Left renal pelvis (tissue), 4 donors: ENCODE results near the gene MMP23B. TPM values are rescaled to one million over a fixed set of nuclear protein-coding genes. Genes with fewer than 3 reads are reported as not detected.
"Not testable (repeated sequence)": the region's sequence is repeated elsewhere in the genome, so short reads cannot be mapped to it uniquely, and the experiment has no call there.

ENCODE experiments used
- DNase-seq, 4 donors: peaks; one replicate each; pipeline ENCODE4 v3.0.0-alpha.2; 2013; ENCODE audit warnings: low read depth in 4 of 4, low spot score in 3 of 4
- polyA plus RNA-seq, 4 donors: library from polyadenylated mRNA; unstranded; fragments of 120-200 nt; gene quantifications; one replicate each; pipeline ENCODE4 v1.2.1, GENCODE V29; 2013; ENCODE audit not compliant: insufficient read length in 4 of 4

Gene MMP23B
- polyA plus RNA-seq, 4 donors = 16.5 to 52.1 (median 24.5) TPM

DNA sequence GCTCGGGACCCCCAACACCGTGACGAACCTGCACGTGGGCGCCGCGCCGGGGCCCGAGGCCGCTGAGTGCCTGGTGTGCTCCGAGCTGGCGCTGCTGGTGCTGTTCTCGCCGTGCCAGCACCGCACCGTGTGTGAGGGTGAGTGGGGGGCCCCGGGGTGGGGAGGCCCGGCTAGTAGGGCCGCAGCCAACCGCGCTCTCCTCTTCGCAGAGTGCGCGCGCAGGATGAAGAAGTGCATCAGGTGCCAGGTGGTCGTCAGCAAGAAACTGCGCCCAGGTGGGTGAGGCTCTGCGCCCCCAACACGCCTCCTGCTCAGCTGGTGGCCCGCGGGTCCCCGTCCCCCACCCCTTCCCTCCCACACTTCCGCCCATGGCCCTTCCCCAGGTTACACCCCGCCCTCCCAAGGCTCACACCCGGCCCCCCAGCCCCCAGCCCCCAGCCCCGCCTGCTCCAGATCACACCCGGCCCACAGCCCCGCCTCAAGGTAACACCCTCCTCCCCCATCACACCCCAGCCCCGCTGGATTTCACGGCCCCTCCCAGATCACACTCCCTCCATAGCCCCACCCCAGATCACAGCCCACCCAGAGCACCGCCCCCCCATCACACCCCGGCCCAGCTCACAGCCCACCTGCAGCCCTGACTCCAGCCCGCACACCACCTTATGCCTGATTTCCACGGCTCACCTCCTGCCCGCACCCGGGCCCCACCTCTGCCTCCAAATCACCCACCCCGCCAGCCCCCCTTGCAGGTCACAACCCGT lies 2.4 kb upstream of the MMP23B start:
- DNase-seq = no peak

DNA sequence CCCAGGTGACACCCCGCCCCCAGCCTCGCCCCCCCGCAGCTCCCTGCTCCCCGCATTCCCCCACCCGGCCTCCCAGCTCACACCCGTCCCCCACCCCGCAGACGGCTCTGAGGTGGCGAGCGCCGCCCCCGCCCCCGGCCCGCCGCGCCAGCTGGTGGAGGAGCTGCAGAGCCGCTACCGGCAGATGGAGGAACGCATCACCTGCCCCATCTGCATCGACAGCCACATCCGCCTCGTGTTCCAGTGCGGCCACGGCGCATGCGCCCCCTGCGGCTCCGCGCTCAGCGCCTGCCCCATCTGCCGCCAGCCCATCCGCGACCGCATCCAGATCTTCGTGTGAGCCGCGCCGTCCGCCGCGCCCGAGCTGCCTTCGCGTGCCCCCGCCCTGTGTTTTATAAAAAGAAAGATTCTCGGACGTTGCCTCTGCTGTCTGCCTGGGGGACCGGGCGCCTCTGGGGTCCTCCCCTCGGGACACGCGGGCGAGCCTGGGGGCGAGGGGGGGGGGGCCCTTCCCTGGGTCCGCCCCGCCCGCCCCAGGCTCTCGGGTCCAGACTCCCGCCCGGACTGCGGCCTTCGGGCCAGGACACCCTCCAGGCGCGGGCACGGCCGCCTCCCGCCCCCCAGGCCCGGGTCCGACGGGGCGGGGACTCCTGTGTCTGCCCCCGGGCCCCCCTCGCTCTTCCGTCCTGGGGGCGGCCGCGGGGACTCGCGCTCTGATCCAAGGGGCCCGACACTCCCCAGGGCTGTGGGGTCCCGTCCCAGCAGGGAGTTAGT lies 1.6 kb upstream of the MMP23B start:
- DNase-seq = peak in 3 of 4 donors; percentile 66 to 74 (median 67)

DNA sequence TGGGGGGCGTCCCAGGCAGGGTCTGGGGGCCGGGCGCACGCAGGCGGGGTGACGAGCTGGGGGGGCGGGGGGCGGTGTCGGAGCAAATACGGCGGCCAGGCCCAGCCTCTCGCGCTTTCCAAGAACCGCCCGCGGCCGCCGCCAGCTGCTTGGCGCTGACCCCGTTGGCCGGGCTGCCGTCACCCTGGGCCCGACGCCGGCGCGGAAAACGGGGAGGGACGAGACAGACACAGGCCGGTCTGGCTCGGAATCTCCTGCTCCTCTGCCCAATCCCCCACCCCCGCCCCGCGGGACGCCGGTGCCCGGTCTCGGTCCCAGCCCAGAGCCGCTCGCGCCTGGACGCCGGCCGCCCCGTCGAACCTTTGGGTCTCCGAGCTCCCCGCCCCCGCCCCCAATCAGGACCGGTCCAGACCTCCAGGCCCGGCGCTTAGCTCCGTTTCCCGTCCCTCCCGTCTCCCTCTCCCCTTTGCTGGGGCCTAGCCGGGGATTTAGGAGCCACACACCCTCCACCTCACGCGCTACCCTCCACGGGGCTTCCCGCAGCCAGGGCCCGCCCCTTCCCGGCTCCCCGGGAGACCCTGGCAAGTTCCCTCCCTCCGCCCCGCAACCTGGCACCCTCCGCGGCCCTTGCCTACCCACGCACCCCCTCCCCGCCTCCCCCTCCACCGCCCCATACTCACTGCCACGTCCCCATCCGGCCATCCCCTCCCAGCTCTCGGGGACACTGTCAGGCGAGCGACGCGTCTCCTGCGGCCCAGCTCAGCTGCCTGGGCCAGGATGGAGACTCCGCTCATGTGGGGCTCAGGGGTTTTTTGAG lies 800 bp upstream of the MMP23B start:
- peak in 1 of 4 donors; percentile 35 for DNase-seq

DNA sequence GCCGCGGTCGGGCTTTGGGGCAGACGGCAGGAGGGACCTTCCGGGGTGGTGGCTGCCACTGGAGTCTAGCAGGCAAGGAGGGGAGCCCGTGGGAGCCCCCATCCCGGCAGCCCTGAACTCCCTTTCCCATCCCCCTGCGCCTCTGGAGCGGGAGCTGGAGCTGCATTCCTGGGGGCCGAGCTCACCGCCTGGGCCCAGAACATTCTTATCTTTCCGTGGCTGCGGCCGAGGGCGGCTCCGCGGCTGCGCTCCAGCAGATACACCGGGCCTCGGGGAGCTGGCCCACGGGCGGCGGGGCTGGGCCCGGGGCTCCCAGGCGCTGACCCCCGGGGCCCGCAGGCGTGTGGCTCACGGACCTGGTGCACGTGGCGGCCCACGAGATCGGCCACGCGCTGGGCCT lies 1.4 kb downstream of the MMP23B start:
- DNase-seq = not testable (repeated sequence)

DNA sequence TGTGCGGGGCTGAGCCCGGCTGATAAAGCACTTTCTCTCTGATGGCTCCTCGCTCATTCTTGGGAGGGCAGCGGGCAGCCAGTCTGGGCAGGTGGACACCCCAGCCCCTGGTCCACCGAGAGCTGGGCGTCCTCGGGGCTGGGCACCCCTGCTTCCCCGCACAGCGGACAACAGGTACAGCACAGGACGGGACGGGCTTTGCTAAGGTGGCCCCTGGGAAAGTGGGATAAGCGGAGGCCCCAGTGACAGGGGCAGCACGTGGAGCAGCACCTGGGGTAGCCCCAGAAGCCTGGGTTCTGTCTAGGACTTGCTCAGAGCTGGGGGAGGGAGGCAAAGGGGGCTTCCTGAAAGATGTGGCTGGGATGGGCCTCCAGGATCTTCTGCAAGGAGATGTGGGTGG lies 2.6 kb downstream of the MMP23B start:
- not testable (repeated sequence) for DNase-seq

DNA sequence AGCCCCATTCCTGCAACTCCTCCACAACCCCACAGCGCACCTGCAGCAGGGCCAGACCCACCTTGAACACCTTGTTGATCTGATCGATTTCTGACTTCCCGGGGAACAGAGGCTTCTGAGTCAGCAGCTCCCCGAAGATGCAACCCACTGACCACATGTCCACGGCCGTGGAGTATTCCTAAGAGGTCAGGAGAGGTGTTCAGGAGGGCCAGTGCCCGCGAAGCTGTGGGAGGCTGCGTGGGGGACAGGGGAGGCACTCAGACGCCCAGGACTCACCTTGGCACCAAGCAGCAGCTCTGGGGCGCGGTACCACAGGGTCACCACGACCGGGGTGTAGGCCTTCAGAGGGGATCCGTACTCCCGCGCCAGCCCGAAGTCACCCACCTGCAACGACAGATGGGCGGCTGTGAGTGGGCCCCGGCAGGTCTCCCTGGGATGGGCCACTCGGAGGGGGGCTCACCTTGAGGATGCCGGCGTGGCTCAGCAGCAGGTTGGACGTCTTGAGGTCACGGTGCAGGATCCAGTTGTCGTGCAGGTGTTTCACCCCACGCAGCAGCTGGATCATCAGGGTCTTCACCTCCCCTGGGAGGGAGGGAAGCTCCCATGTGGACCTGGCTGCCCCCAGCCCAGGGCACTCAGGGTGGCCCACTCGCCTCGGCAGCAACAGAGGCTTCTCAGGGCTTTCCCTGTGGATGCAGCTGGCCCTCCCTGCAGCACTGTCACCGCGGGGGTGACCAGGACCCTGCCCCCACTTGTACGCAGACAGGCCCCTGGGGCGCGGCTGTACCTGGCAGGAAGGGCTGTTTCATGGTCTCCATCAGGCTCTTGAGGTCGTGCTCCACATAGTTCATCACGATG lies 4.9 kb downstream of the MMP23B start:
- DNase-seq = not testable (repeated sequence)

DNA sequence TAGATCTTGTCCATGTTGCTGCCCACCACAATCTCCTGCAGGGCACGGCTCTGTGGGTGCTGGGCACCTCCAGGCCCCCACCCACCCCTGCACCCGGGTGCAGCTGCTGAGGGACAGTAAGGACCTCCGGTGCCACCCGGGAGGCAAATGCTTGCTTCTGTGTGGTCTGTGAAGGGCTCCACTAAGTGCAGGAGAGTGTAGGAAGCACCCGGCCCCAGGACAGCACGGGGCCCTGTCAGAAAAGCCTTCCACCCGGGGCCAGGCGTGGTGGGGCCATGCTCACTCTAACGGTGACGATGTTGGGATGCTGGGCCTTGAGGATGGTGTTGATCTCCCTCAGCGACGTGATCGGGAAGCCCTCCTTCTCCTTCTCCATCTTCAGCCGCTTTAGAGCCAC lies 5.5 kb downstream of the MMP23B start:
- not testable (repeated sequence) for DNase-seq

DNA sequence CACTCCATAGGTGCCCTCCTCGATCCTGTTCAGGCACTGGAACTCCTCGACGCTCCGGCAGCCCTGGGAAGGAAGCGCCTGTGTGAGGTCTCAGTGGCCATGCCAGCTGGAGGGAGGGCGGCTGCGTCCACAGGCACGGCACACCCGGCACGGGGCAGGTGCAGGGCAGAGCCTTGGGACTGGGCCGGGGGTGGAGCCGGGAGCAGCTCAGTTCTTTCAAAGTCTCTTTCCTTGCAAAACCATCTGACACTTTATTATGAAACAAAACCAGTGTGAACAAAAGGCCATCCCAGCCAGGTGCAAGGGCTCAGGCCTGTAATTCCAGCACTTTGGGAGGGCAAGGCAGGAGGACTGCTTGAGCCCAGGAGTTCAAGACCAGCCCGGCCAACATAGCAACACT lies 6.6 kb downstream of the MMP23B start:
- not testable (repeated sequence) for DNase-seq

DNA sequence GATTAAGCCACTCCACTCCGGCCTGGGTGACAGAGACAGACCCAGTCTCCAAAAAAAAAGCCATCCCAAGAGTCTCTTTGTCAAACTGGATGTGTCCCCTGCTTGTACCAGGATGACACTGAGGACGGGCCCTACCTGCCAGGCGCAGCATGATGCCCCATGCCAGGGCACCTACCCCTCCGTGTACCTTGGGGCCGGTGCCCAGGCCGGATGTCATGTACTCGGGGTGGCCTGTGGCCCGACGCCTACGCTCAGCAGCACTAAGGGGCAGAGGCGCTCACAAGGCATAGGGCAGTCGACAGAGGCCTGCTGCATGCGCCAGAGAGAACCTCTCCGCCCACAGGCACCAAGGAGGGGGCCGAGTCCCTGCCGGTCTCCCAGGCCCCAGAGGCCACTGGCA lies 7.4 kb downstream of the MMP23B start:
- not testable (repeated sequence) for DNase-seq

DNA sequence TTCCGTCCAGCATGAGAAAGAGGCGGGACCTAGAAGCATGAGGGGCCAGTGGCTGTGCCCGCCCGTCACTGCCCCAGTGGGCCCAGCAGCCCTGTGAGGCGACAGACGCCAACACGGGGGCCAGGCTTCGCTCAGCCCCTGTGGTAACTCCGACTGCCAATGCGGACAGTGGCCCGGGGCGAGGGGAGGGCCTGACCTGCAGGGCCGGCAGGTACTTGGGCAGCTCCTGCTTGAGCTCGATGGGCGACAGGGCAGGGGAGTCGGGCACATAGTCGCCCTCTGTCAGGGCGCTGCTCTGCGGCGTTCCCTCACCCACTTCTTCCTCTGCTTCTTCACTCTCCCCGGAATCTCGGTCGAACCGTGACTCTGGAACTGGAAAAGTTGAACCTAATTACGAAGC lies 8.1 kb downstream of the MMP23B start:
- not testable (repeated sequence) for DNase-seq

DNA sequence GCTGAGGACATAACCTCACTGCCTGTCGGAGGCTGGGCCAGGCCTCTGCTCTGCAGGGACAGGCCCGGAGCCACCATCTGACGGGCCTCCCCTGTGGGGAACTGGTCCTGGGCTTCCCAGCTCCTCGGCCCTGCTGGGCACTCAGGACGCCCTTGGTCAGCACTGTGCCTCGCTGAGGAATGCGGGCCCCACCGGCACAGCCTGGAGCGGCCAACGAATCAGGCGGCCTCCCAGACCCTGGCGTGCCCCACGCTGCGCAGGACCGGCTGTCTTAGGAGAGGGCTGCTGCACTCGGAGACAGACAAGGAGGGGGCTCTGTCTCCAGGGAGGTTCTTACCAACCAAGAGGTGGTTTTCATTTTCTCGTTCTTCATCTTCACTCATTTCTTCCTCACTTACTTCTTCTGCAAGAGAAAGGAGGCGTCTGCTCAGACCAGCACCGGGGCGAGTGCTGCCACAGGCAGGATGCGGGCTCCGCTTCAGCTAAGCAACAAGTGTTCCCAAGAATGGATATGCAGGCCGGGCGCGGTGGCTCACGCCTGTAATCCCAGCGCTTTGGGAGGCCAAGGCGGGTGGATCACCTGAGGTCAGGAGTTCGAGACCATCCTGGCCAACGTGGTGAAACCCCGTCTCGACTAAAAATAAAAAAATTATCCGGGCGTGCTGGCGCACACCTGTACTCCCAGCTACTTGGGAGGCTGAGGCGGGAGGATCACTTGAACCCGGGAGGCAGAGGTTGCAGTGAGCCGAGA lies 8.9 kb downstream of the MMP23B start:
- not testable (repeated sequence) for DNase-seq

DNA sequence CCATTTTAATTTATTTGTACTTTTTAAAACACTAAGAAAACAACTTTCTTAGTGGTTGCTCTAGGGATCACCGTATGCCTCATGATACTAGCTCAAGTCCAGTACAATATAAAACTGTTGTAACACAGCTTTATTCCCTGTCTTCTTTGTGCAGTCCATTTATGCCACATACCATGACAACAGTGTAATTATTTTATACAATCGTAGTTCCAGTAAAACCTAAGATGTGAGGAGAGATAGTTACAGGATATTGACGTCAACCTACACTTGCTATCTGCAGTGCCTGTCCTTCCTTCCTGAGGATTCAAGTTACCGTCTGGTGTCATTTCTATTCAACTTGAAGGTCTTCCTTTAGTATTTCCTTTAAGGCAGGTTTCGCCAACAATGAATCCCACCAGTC lies 14.4 kb downstream of the MMP23B start:
- not testable (repeated sequence) for DNase-seq

DNA sequence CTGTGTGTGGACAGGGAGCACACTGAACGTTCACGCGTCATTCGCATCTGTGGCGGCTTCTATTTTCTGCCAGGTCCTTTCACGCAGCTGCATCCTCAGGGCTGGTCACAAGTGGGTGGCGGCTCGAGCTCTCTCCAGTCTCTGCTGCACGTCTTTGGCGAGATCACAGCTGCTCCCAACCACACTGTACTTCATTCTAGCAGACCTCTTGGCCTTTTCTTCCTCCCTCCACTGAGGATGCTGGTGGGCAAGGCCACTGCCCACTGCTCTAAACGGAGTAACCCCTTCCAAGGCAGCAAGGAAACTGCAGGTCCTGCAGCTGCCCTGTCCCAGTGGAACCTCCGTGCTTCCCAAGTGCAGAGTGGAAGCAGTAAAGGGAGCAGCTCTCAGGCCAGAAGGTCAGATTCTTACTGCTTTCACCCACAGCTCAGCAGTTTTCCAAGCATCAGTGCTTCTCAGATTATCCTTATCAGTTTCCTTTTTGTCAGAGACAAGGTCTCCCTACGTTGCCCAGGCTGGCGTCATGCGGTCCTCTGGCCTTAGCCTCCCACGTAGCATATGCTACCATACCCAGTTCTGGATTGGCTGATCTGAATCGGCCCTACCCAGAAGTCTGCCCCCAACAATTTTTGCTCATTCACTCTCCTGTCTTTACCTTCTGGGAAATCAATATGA lies 15.7 kb downstream of the MMP23B start:
- not testable (repeated sequence) for DNase-seq

DNA sequence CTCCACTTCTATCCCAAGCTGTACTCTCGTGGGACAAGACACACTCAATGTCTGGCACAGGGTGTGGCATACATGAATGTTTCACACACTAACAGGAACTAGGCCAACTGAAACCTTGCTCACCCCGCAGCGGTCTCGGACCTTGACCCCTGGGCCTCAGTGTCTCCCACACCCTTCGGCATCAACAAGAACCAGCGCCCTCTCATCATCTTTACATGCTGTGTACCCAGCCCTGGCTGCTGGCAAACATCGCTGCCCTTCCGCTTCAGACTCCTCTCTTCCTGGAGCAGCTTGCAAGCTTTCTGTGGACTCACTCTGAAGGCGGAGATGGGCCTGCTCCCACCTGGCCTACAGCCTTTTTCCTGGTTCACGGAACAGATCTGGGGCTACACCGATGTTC lies 16.3 kb downstream of the MMP23B start:
- not testable (repeated sequence) for DNase-seq

DNA sequence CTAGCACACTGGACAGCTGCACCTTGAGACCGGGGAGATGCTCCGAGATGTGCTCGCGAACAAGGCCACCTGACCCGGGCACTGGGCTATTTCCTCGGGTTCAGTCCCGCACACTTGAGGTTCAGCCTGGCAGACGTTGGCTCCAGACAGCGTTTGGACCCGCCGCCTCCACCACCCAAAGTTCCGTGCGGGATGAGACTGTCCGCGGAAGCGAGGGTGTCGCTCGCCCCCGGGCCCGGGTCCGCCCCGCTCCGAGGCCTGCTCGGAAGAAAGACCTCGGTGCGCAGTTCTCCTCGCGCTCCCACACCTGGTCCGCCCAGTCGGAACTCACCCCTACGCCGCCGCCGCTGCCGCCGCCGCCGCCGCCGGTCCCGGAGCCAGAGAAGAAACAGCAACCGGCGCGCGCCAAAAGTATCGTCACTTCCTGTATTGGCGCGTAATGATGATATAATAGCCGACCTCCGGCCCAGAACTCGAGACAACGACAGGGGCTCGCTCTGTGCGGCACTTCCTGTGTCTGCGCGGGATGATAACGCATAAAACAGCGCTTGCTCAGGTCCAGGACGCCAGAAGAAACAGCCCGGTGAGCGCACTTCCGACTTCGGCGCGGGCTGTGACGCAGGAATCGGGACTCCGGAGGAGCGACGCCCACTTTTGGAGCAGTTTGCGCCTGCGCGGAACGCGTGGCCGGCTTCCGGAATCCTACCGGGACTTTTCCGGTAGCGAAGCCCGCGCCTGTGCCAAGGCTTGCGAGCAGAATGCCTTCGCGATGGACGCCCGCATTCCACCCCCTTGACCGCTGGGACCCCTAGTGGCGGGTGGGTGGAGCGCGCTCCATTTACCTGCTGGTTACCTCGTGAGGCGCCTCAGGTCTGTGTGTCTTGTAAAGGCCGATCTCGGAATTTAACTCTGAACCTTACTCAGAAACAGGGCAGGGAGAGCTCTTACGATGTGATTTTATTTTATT lies 26.9 kb downstream of the MMP23B start, which contains the start of gene CDK11B:
Gene CDK11B (minus strand): TSS at position 422 of the 967 bp plus-strand sequence. CDS start 1,519 bp downstream, outside the sequence.
- peak; percentile 89 to 95 (median 90) for DNase-seq

DNA sequence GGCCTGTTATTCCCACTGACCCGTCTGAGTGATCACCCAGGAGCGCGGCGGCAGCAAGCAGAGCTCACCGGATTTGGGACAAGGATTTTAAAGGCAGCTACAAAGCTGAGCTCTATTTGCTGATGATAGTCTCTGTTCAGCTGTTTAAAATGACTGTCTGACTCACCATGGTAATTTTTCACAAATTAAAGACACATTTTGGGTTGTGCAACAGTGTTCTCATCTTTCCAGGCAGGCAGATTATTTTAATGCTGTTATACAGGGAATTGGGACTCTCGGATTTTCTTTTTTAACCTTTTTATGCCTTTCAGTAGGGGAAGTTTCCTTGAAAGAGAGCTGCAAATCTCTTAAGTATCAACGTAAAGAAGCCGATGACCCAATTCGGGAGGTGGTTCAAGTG lies 30.4 kb downstream of the MMP23B start:
- DNase-seq = not testable (repeated sequence)

DNA sequence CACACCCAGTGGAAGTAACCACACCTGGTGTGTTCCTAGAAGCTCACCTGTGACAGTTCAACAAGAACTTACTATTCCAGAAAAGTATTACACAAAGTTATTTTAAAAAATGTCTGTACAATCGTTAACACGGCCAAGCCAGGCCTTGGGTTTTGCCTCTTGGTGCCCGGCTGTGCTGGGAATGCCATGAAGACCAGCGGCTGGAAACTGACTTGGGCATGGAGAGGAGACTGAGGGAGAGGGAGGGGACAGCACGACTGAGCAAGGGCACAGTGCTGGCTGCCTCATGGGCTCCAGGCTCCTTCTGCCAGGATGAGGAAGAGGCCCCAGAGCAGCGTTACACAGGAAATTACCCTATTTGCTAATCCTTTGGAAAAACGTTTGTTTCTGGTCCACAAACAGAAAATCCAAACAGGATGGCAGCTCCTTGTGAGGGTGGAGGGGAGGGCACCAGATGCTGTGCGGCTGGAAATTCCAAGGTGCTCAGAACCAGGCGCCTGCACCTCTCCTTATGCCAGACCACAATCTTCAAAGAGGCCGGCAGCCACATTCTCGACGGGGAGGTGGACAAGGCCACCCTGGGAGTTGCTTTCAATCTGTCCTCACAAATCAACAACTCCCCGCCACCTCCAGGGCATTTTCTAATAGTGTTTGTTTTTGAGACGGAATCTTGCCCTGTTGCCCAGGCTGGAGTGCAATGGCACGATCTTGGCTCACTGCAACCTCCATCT lies 31.0 kb downstream of the MMP23B start:
- DNase-seq = not testable (repeated sequence)
